Bronchial epithelial cell (primary cell): ENCODE measurements around the gene LRTM2. TPM values are rescaled to one million over a fixed set of nuclear protein-coding genes. Genes with fewer than 3 reads are reported as not detected.

ENCODE experiments used
- DNase-seq: peaks from one replicate; pipeline ENCODE4 v3.0.0-alpha.2; 2010; ENCODE audit warnings: low read depth
- FAIRE-seq: peaks from 2 replicates; lab custom pipeline; 2011; peaks lifted over from hg19 to GRCh38; lab: Jason Lieb, UNC
- H3K27me3 ChIP-seq: 2 replicates; pipeline ENCODE4 v1.5.1; 2011; ENCODE audit warnings: low read length; ENCODE audit not compliant: control insufficient read depth, insufficient read depth
- H3K36me3 ChIP-seq: 2 replicates; pipeline ENCODE4 v1.5.1; 2011; ENCODE audit warnings: low read length; ENCODE audit not compliant: control insufficient read depth, insufficient read depth
- H3K4me3 ChIP-seq: 2 replicates; pipeline ENCODE4 v1.5.1; 2011; ENCODE audit warnings: mild to moderate bottlenecking, low read depth, low read length, control low read depth
- total RNA-seq: library from RNA; depleted of rRNA; stranded (reverse); fragments of >200 nt; gene quantifications from 2 replicates; pipeline ENCODE4 v1.2.1, GENCODE V29; 2014
- TF ChIP-seq, protein P1 (sequence below): IDR thresholded peaks from 2 replicates; pipeline ENCODE4 v1.5.1; 2011; ENCODE audit warnings: mild to moderate bottlenecking, moderate library complexity, low read length, control low read depth, inconsistent platforms; ENCODE audit not compliant: insufficient read depth, severe bottlenecking

The LRTM2 gene
- total RNA-seq, 1 donor from 2014 or later, result not detected

- DNase-seq (no peak), FAIRE-seq (no peak)
- Histone ChIP-seq H3K36me3 (no peaks in the 10 kb centered on the region), H3K27me3 (no peaks in the 10 kb centered on the region), H3K4me3 (no peak overlapping the region)
- TF ChIP-seq, protein P1, sequence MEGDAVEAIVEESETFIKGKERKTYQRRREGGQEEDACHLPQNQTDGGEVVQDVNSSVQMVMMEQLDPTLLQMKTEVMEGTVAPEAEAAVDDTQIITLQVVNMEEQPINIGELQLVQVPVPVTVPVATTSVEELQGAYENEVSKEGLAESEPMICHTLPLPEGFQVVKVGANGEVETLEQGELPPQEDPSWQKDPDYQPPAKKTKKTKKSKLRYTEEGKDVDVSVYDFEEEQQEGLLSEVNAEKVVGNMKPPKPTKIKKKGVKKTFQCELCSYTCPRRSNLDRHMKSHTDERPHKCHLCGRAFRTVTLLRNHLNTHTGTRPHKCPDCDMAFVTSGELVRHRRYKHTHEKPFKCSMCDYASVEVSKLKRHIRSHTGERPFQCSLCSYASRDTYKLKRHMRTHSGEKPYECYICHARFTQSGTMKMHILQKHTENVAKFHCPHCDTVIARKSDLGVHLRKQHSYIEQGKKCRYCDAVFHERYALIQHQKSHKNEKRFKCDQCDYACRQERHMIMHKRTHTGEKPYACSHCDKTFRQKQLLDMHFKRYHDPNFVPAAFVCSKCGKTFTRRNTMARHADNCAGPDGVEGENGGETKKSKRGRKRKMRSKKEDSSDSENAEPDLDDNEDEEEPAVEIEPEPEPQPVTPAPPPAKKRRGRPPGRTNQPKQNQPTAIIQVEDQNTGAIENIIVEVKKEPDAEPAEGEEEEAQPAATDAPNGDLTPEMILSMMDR, result no peak
These were observed 21.3 kb downstream of the LRTM2 start for GRCh38 chr12:1841586-1842182.

- no peak for DNase-seq
- Histone ChIP-seq H3K4me3 (no peak overlapping the region), H3K27me3 (no peaks in the 10 kb centered on the region), H3K36me3 (no peaks in the 10 kb centered on the region)
- TF ChIP-seq, protein P1, result no peak
- FAIRE-seq, result no peak
These were observed 22.0 kb downstream of the LRTM2 start for GRCh38 chr12:1842183-1842904.

DNA sequence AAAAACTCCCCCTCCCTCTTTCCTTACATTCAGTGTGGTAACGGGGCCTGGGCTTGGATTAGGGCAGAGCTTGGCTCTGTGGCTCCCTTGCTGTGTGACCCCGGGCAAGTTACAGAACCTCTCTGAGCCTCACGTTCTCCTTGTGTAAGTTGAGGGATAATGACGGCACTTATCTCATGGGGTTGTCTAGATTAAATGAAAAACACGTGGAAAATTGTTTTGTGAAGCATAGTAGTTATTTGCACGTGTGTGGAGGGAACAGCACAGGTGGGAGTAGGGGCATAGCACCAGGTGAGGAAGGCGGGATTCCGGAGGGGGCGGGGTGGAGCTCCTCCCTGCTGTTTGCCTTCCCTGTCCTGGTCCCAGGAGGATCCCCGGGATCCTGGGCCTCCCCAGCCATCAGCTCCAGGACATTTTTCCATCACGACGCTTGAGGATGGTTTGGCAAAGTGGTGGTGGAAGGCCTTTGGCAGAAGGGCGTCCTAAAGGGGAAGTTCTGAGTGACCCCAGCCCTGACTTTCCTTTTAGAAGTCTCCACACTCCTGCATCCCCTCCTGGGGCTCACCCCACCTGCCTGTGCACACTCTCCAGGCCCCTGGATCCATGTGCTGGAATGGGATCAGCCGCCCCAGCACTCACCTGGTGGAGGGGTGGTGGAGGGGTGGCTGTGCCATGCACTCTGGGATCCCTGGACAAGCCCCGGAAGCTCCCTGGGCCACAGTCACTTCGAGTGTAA lies 22.7 kb downstream of the LRTM2 start:
- FAIRE-seq, result no peak
- Histone ChIP-seq H3K36me3 (no peaks in the 10 kb centered on the region), H3K27me3 (no peaks in the 10 kb centered on the region), H3K4me3 (no peak overlapping the region)
- TF ChIP-seq, protein P1, result no peak
- DNase-seq, result no peak

DNA sequence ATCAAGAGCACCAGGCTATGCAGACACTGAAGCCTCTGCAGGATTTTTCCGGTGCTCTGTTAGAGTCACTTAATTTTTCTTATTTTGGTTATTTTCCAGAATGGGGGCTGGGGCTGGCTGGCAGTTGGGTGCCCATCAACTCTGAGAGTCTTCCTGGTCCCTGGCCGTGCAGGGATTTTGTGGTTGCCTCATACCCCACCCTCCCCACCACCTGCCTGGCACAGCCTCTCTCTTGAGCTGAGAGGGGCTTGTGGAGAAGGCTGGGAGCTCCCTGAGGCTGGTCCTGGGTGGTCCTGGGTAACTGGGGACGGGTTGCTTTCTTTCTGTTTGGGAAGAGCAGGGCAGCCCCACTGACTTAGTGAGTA lies 23.3 kb downstream of the LRTM2 start:
- H3K36me3 ChIP-seq, result no peaks in the 10 kb centered on the region
- DNase-seq (no peak), FAIRE-seq (no peak)
- H3K27me3 ChIP-seq, result no peaks in the 10 kb centered on the region
- no peak overlapping the region for H3K4me3 ChIP-seq
- TF ChIP-seq, protein P1, result no peak

GRCh38 chr12:1844223-1844622 lies 23.9 kb downstream of the LRTM2 start:
- TF ChIP-seq, protein P1, result no peak
- no peak for FAIRE-seq
- no peak for DNase-seq
- Histone ChIP-seq H3K4me3 (no peak overlapping the region), H3K36me3 (no peaks in the 10 kb centered on the region), H3K27me3 (no peaks in the 10 kb centered on the region)
